Mesothelial cell of epicardium (in vitro differentiated cells): ENCODE measurements around the gene BARHL1. TPM values are rescaled to one million over a fixed set of nuclear protein-coding genes. Genes with fewer than 3 reads are reported as not detected.

Source experiments
- DNase-seq, 2 experiments: peaks; one replicate each; pipeline ENCODE4 v3.0.0; 2021; ENCODE audit warnings: low spot score in 2 of 2; ENCODE audit not compliant: unreplicated experiment in 2 of 2
- H3K27ac Mint-ChIP-seq: 2 replicates; pipeline ENCODE4 v1.8.0; 2021; ENCODE audit warnings: mixed read lengths
- H3K27me3 Mint-ChIP-seq: 2 replicates; pipeline ENCODE4 v1.8.0; 2021; ENCODE audit warnings: low read depth, mixed read lengths
- H3K36me3 Mint-ChIP-seq: 2 replicates; pipeline ENCODE4 v1.8.0; 2021; ENCODE audit warnings: mixed read lengths
- H3K4me1 Mint-ChIP-seq: 2 replicates; pipeline ENCODE4 v1.8.0; 2021; ENCODE audit warnings: mixed read lengths
- H3K4me3 Mint-ChIP-seq: 2 replicates; pipeline ENCODE4 v1.8.0; 2021; ENCODE audit warnings: mild to moderate bottlenecking, moderate library complexity, mixed read lengths
- H3K9me3 Mint-ChIP-seq: 2 replicates; pipeline ENCODE4 v1.8.0; 2021; ENCODE audit warnings: mixed read lengths
- CTCF ChIP-seq: fragments of 200-600 bp; sonication (generic); IDR thresholded peaks from one replicate; pipeline ENCODE4 v1.5.0; 2021; ENCODE audit warnings: antibody characterized with exemption; ENCODE audit not compliant: unreplicated experiment
- total RNA-seq: library from RNA; stranded (reverse); gene quantifications from 3 replicates; pipeline ENCODE4 v1.2.1, GENCODE V29; 2021

The BARHL1 gene
- total RNA-seq, 1 donor from 2014 or later = 0.18 TPM

DNA sequence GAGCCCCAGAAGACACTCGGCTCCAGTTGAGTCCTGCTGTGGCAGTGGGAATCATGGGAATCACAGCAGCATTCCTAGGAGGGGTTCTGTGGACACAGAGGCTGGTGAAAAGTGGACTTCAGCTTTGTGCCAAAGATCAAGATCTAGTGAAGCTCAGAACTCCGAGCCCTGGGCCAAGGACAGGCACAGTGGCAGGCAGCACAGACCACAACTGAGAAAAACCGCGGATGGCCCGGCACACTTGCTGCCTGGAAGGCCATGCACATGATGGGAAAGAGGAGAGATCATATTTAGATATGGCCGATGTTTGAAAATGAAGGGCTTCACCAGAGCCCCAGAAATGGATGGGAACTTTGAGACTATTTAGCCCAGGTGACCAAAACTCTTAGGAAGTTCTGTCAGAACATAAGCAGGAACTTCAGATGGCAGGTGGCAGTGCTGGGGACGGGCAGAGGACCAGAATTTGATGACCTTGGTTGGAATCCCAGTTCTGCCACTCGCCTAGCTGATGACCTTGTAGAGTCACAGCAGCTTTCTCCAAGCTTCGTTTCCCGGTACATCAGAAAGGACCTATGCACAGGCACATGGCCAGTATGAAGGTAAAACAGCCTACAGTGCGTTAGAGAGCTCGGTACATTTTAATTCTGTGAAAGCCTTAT, 18.0 kb downstream of the BARHL1 start:
- Mint-ChIP-seq H3K4me3 (no peak overlapping the region), H3K27me3 (no peaks in the 10 kb centered on the region), H3K27ac (no peak overlapping the region), H3K36me3 (peaks cover 16% of the 10 kb centered on the region), H3K9me3 (no peaks in the 10 kb centered on the region), H3K4me1 (no peaks in the 10 kb centered on the region)
- DNase-seq = no peak
- no peak for TF ChIP-seq CTCF

- TF ChIP-seq CTCF = no peak
- Mint-ChIP-seq H3K4me1 (no peaks in the 10 kb centered on the region), H3K4me3 (no peak overlapping the region), H3K9me3 (no peaks in the 10 kb centered on the region), H3K27me3 (no peaks in the 10 kb centered on the region), H3K36me3 (peaks cover 15% of the 10 kb centered on the region), H3K27ac (no peak overlapping the region)
- no peak for DNase-seq
Observed at GRCh38 chr9:132602207-132602606, 19.8 kb downstream of the BARHL1 start.

- Mint-ChIP-seq H3K4me1 (no peaks in the 10 kb centered on the region), H3K27me3 (no peaks in the 10 kb centered on the region), H3K9me3 (no peaks in the 10 kb centered on the region), H3K4me3 (no peak overlapping the region), H3K27ac (no peak overlapping the region), H3K36me3 (peaks cover 18% of the 10 kb centered on the region)
- no peak for DNase-seq
- TF ChIP-seq CTCF = no peak
Observed at GRCh38 chr9:132605387-132605786, 23.0 kb downstream of the BARHL1 start.

- no peak for TF ChIP-seq CTCF
- Mint-ChIP-seq H3K4me1 (no peaks in the 10 kb centered on the region), H3K9me3 (no peaks in the 10 kb centered on the region), H3K4me3 (no peak overlapping the region), H3K36me3 (peaks cover 24% of the 10 kb centered on the region), H3K27me3 (no peaks in the 10 kb centered on the region), H3K27ac (no peak overlapping the region)
- DNase-seq = no peak
Observed at GRCh38 chr9:132606066-132606465, 23.7 kb downstream of the BARHL1 start.

DNA sequence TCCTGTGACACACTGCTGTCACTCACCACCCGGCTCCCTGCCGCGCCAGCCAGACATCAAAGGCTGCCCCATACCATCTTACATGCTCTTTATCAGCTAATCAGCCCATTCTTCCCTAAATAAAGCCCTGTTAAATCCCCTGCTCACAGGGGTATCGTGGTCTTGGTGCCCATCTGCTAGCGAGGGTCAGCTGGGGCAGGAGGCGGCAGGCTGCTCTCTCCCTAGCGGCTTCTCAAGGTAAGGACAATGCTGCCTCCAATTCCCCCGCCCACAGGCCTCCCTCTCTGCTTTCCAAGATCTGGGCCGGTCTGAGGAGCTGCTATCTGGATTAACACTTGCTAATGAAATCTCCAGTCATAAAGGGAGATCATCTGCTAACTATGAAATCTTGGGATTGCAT, 26.8 kb downstream of the BARHL1 start:
- Mint-ChIP-seq H3K4me3 (no peak overlapping the region), H3K4me1 (no peaks in the 10 kb centered on the region), H3K27ac (no peak overlapping the region), H3K36me3 (peaks cover 28% of the 10 kb centered on the region), H3K27me3 (no peaks in the 10 kb centered on the region), H3K9me3 (no peaks in the 10 kb centered on the region)
- no peak for DNase-seq
- TF ChIP-seq CTCF = no peak

- TF ChIP-seq CTCF = no peak
- Mint-ChIP-seq H3K27me3 (no peaks in the 10 kb centered on the region), H3K4me1 (no peaks in the 10 kb centered on the region), H3K27ac (no peak overlapping the region), H3K9me3 (no peaks in the 10 kb centered on the region), H3K4me3 (no peak overlapping the region), H3K36me3 (peaks cover 34% of the 10 kb centered on the region)
- no peak for DNase-seq
Observed at GRCh38 chr9:132609829-132610228, 27.4 kb downstream of the BARHL1 start.
